ENCODE measurements around the gene ZBTB12.

- TF ChIP-seq SMC3 (conservative IDR thresholded peaks at IDR 0.05; ENCODE audit: insufficient read depth, low read depth, low read length) (no peak), MEF2A (IDR thresholded peaks at IDR 0.05; ENCODE audit: control insufficient read depth, low read depth, low read length) (no peak), ZNF668 (CRISPR knock-in tag; IDR thresholded peaks at IDR 0.05) (no peak)
Measured at GRCh38 chr6:31935021-31935420, 33.1 kb upstream of the ZBTB12 start.
